ENCODE measurements around the gene EGR1.

EGR1 gene

DNA sequence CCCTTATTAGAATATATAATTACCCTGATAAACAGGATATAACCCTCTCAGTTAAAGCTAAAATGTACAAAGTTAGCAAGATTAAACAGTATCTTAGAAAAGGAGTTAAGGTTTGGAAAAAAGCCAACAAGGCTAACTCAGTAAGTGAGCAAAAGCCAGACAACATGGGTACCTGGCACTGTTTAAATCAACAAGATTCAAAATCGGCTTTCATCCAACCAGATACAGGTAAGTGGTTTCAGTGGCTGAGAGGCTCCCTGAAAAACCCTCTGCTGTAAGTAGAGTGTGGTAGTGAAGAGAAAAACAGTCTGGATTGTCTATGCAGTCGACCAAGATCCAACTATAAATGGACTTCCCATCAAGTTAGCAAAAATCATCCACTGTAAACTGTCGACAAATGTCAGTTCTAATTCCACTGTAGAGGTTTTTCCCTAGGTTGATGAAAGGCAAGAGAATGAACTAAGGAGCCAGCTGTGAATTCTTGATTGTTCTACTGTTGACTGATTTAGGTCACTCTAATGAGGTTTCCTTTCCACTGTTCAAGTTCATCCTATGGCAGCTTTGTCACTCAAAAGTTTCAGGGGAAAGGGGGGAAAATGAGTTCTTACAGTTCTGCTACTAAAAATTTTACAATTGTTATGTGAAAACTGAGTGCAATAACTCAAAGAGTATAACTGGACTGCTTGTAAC is 50.4 kb downstream of the EGR1 start:
- DNase-seq, result no peak

DNA sequence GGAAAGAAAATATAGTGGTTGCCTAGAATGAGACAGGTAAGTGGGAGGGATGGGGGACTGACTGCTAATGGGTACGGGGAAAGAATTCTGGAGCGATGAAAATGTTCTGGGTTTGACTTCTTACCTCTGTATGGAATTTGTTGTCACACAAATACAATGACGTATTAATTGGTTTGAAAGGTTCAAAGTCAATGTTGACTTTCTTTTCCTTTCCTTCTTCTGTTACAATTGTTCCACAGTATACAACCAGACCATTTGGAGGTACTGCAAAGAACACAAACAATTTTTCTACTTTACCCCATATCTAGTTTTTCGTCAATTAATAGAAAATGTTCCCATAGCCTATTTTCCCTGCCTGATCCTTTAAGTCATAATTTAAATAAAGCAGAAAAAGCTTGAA is 52.2 kb downstream of the EGR1 start:
- DNase-seq, result no peak

Measured in stimulated activated naive CD4-positive, alpha-beta T cell treated with Interleukin-2 at 50 U/mL for 16 hours (primary cell).